Transverse colon (tissue), 4 donors: ENCODE data around the gene PXDC1. TPM values are rescaled to one million over a fixed set of nuclear protein-coding genes. Genes with fewer than 3 reads are reported as not detected.

ENCODE experiments used
- DNase-seq: peaks from one replicate; pipeline ENCODE4 v3.0.0-alpha.2; 2019
- H3K27ac ChIP-seq, 4 donors: fragments of 200-600 bp; sonication (generic); 2 replicates each; pipeline ENCODE4 v1.5.1; 2016 to 2018; ENCODE audit warnings: inconsistent platforms in 4 of 4
- H3K27me3 ChIP-seq: fragments of 200-600 bp; sonication (generic); 2 replicates; pipeline ENCODE4 v1.5.1; 2017; ENCODE audit warnings: inconsistent platforms
- H3K36me3 ChIP-seq, 4 donors: fragments of 200-600 bp; sonication (generic); 2 replicates each; pipeline ENCODE4 v1.5.1; 2017 to 2019; ENCODE audit warnings: inconsistent platforms in 4 of 4
- H3K4me1 ChIP-seq, 4 donors: fragments of 200-600 bp; sonication (generic); 2 replicates each; pipeline ENCODE4 v1.5.1; 2017 to 2020; ENCODE audit warnings: inconsistent platforms in 4 of 4
- H3K4me3 ChIP-seq, 4 donors: fragments of 200-600 bp; sonication (generic); 1 replicate in 1 of 4; 2 replicates in 3 of 4; pipeline versions ENCODE4 v1.5.1 to v1.6.1; 2017 to 2019; ENCODE audit warnings: inconsistent platforms in 4 of 4
- H3K9me3 ChIP-seq, 2 donors: fragments of 200-600 bp; sonication (generic); 2 replicates each; pipeline ENCODE4 v1.5.1; 2017 to 2019; ENCODE audit warnings: inconsistent platforms in 2 of 2
- CTCF ChIP-seq, 5 experiments: fragments of 200-600 bp in 3 of 5; fragments of 450-650 bp in 2 of 5; sonication (generic) in 3 of 5; IDR thresholded peaks; 1 replicate in 2 of 5; 2 replicates in 3 of 5; pipeline ENCODE4 v1.5.1; 2016 to 2017; ENCODE audit warnings: antibody characterized with exemption in 5 of 5, inconsistent platforms in 3 of 5, mild to moderate bottlenecking in 2 of 5, moderate library complexity in 1 of 5
- EP300 ChIP-seq: sonication (generic); formaldehyde crosslinking; IDR thresholded peaks from one replicate; pipeline ENCODE4 v1.6.1; 2017; ENCODE audit warnings: antibody characterized with exemption, low read depth
- POLR2A ChIP-seq: fragments of 450-650 bp; IDR thresholded peaks from one replicate; pipeline ENCODE4 v1.6.1; 2016; ENCODE audit warnings: antibody characterized with exemption, mild to moderate bottlenecking, moderate library complexity
- POLR2AphosphoS5 ChIP-seq, 3 donors: sonication (generic); formaldehyde crosslinking; IDR thresholded peaks; one replicate each; pipeline ENCODE4 v1.6.1; 2016; ENCODE audit warnings: antibody characterized with exemption in 3 of 3
- WGBS, 2 donors: methylation state at CpG; one replicate each; pipeline ENCODE4 v1.1.5; 2018; ENCODE audit warnings: low coverage in 1 of 2; 5-methylcytosine and 5-hydroxymethylcytosine counted together
- in situ Hi-C, 4 donors: fragments of 200-750 bp; cut with MboI; loops; one replicate each; pipeline versions ENCODE4 v1.15.0 to v1.15.1; 2017; ENCODE audit warnings: low sequenced_read_pairs in 3 of 4, low pct_ligation_motif_present in 1 of 4, low pct_unique_long_range_greater_than_20kb in 1 of 4
- intact Hi-C: fragments of 100-400 bp; cut with DNase I; formaldehyde crosslinking; loops from one replicate; pipeline ENCODE4 v1.15.1; 2023; ENCODE audit warnings: low total_unique reads
- total RNA-seq, 4 donors: library from RNA; depleted of rRNA; stranded (reverse); fragments of >200 nt; gene quantifications; one replicate each; pipeline ENCODE4 v1.1.0, GENCODE V29; 2016

PXDC1 gene
- total RNA-seq, 4 donors from 2014 or later = 14.6 to 85.4 (median 44.3) TPM

DNA sequence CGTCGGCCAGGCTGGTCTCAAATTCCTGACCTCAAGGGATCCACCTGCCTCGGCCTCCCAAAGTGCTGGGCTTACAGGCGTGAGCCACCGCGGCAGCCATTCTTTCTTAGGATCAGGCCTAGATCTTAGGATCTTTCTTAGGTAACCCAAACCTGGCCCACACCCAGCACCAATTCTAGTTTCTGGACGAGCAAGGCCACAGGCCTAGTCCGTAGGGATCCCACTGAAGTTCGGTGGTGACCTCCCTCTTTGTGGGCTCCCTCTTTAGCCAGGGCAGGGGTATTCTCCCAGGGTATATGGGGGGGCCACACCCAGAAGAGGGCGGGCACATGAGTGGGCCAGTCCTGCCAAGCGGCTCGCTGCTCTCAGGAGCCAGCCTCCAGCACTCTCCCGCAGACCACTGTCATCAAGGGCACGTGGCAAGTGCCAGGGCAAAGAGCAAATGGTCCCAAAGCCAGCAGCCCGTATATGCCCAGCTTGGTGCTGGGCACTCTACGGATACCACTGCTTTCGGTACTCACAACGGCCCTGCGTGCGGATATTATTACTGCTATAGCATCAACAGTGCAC lies 6.5 kb downstream of the PXDC1 start:
- H3K4me3 ChIP-seq = no peak overlapping the region
- DNase-seq = no peak
- no peaks in the 10 kb centered on the region for H3K9me3 ChIP-seq
- H3K4me1 ChIP-seq = peaks cover 16 to 69% (median 51%) of the 10 kb centered on the region in 4 donors
- intact Hi-C loops (loop anchor here (5.0 kb wide), 1 partner anchor 82 kb away; no protein-coding TSS in a partner anchor), in situ Hi-C loops (loop anchor here (5.0 to 25.0 kb wide), 8 partner anchors 187 to 633 kb away; partner anchors contain the start of genes BPHL (in 2 of the 4), ECI2 (in 1 of the 4) and SLC22A23 (in 1 of the 4))
- WGBS, 2 donors = 90 to 95% methylated on average over 4 to 19 of the region's 20 CpGs
- TF ChIP-seq POLR2A (no peak), POLR2AphosphoS5 (IDR thresholded peaks at IDR 0.05) (no peak), CTCF (IDR thresholded peaks at IDR 0.05) (no peak), EP300 (no peak)
- H3K27ac ChIP-seq = peak overlapping the region in 3 of 4 donors; percentile 62 to 84 (median 78)
- H3K27me3 ChIP-seq = peaks cover 1% of the 10 kb centered on the region
- no peaks in the 10 kb centered on the region for H3K36me3 ChIP-seq

GRCh38 chr6:3744211-3744900 lies 7.2 kb downstream of the PXDC1 start:
- Histone ChIP-seq H3K4me3 (no peak overlapping the region), H3K4me1 (peaks cover 16 to 65% (median 48%) of the 10 kb centered on the region in 4 donors)
- in situ Hi-C loops = loop anchor here (5.0 to 25.0 kb wide), 7 partner anchors 240 to 632 kb away; partner anchors contain the start of genes BPHL (in 2 of the 4), ECI2 (in 1 of the 4) and SLC22A23 (in 1 of the 4)

DNA sequence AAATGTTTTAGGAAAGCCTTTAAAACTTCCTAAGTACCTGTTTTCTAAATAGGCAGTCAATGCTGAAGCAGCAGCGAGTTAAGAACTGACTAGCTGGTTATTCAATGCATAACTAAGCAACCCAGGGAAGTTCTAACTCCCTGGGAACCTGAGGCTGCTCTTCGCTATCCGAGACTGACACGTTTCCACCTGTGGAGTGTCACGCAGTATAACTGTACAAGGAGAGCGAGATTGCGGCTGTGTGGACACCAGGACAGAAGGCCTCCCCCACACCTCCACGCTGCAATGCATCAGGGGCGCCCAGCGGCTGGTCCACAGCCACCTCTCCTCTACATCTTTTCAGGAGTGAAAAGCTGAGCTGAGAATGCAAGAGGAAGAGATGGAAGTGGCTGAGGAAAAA lies 8.0 kb downstream of the PXDC1 start:
- TF ChIP-seq CTCF (IDR thresholded peaks at IDR 0.05) (no peak), POLR2AphosphoS5 (IDR thresholded peaks at IDR 0.05) (no peak), POLR2A (no peak), EP300 (no peak)
- peaks cover 16 to 57% (median 40%) of the 10 kb centered on the region in 4 donors for H3K4me1 ChIP-seq
- no peaks in the 10 kb centered on the region for H3K27me3 ChIP-seq
- H3K27ac ChIP-seq = peak overlapping the region; percentile 62 to 84 (median 74)
- 82% methylated on average over 10 of the region's 10 CpGs; no CpG with 5 or more reads in 1 of the 2 donors for WGBS, 2 donors
- intact Hi-C loops = no loop called here
- in situ Hi-C loops = loop anchor here (5.0 to 25.0 kb wide), 7 partner anchors 241 to 631 kb away; partner anchors contain the start of genes BPHL (in 2 of the 4), ECI2 (in 1 of the 4) and SLC22A23 (in 1 of the 4)
- no peaks in the 10 kb centered on the region for H3K36me3 ChIP-seq
- peak; percentile 5 for DNase-seq
- no peaks in the 10 kb centered on the region for H3K9me3 ChIP-seq
- H3K4me3 ChIP-seq = no peak overlapping the region

More at GRCh38 chr6:3744211-3744900, 7.2 kb downstream of the PXDC1 start:
- 87 to 97% methylated on average over 14 to 19 of the region's 19 CpGs for WGBS, 2 donors
- Histone ChIP-seq H3K9me3 (no peaks in the 10 kb centered on the region), H3K27me3 (no peaks in the 10 kb centered on the region), H3K36me3 (no peaks in the 10 kb centered on the region), H3K27ac (peak overlapping the region; percentile 62 to 84 (median 74))
- intact Hi-C loops = no loop called here
- no peak for TF ChIP-seq POLR2AphosphoS5 (IDR thresholded peaks at IDR 0.05)
- TF ChIP-seq CTCF (IDR thresholded peaks at IDR 0.05) = no peak
- no peak for TF ChIP-seq EP300
- TF ChIP-seq POLR2A = no peak
- peak; percentile 7 for DNase-seq
